ENCODE data around the gene CACNA1H. TPM values are rescaled to one million over a fixed set of nuclear protein-coding genes. Genes with fewer than 3 reads are reported as not detected.
A peak's percentile ranks its signal among the peaks of the same experiment; 100 is the strongest.

Gene CACNA1H
- total and polyA plus RNA-seq, 9 of the 15 experiments (the other 6 are each of a cell fraction or from before 2014, with no cell fraction given): 0.10 to 0.18 TPM; not detected in 7

DNA sequence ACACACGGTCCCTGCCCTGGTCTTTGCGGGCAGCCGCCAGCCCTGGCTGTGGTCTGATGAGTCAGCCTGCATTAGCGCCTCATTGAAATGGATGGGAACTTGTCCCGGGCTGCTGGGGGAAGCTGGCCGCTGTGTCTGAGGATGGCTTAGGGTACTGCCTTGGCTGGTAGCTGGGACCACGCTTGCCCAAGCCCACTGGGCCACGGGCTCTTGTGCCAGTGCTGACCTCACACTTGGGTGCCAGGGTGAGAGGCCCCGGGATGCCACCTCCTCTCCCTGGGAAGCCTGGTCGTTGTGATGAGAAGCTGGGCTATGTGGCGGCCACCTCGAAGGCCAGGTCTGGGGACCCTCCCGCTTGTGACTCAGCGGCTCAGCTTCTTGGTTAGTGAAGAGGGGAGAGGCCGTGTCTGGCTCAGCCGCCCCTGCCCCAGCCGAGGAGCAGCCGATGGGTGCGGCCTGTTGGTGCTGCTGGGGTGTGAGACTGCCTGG lies 10.7 kb downstream of the CACNA1H start:
- no peaks in the 10 kb centered on the region for H3K79me2 ChIP-seq (ENCODE audit: control insufficient read depth, insufficient read depth, low read length)
- peaks cover 0 to 75% of the 10 kb centered on the region in 2 experiments; a peak in 2 of 5 replicates for H3K4me1 ChIP-seq (replicated peaks in 1 of 2; ENCODE audit: control insufficient read depth in 2 of 2, insufficient read depth in 2 of 2, low read length in 2 of 2)
- H3K9me3 ChIP-seq (replicated peaks; ENCODE audit: control insufficient read depth, insufficient read depth, low read depth, low read length): no peaks in the 10 kb centered on the region
- H3K4me3 ChIP-seq: no peak overlapping the region
- TF ChIP-seq ZNF165 (CRISPR knock-in tag; IDR thresholded peaks at IDR 0.05; ENCODE audit: borderline replicate concordance): no peak
- TF ChIP-seq MTA2 (IDR thresholded peaks at IDR 0.05; ENCODE audit: low read depth): no peak
- no peak for TF ChIP-seq ZNF324 (CRISPR knock-in tag; IDR thresholded peaks at IDR 0.05)
- TF ChIP-seq ZNF133 (CRISPR knock-in tag; IDR thresholded peaks at IDR 0.05): no peak
- TF ChIP-seq JUND (IDR thresholded peaks at IDR 0.05; ENCODE audit: borderline replicate concordance, low read depth, low read length): 0 out of 2 replicates have a peak, but pooled peaks have one; percentile 41
- TF ChIP-seq JUND (tag; IDR thresholded peaks at IDR 0.05; ENCODE audit: borderline replicate concordance, low read depth, low read length): no peak
- TF ChIP-seq, protein P1, sequence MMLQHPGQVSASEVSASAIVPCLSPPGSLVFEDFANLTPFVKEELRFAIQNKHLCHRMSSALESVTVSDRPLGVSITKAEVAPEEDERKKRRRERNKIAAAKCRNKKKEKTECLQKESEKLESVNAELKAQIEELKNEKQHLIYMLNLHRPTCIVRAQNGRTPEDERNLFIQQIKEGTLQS (IDR thresholded peaks at IDR 0.05): peak; percentile 29; the same call in 1 of the 2 replicates
- TF ChIP-seq, protein P1 (CRISPR knock-in tag; conservative IDR thresholded peaks at IDR 0.05): no peak
- TF ChIP-seq ZBTB1 (CRISPR knock-in tag; IDR thresholded peaks at IDR 0.05; ENCODE audit: borderline replicate concordance, low read depth): 0 out of 2 replicates have a peak, but pooled peaks have one; percentile 76
- no peak for TF ChIP-seq CBX1 (IDR thresholded peaks at IDR 0.05; ENCODE audit: low read depth)
- TF ChIP-seq PHF21A (IDR thresholded peaks at IDR 0.05; ENCODE audit: borderline replicate concordance, low read depth): no peak
- TF ChIP-seq FOSL1 (tag; conservative IDR thresholded peaks at IDR 0.05): peak; percentile 45; the same call in 1 of the 2 replicates
- 0 out of 2 replicates have a peak, but pooled peaks have one; percentile 14 for TF ChIP-seq ZFX (CRISPR knock-in tag; IDR thresholded peaks at IDR 0.05)
- FAIRE-seq: no peak
- no peaks in the 10 kb centered on the region for H3K9me1 ChIP-seq (ENCODE audit: control insufficient read depth, insufficient read depth, low read length)
- POLR2A ChIA-PET: no interaction called here
- 1% methylated on average over 15 of the region's 19 CpGs for WGBS (ENCODE audit: insufficient coverage, low coverage, missing lambda C conversion rate)
- in situ Hi-C loops (cut with MboI) (no loop called here), intact Hi-C loops (cut with micrococcal nuclease) (no loop called here)
- no peak overlapping the region for H2AFZ ChIP-seq (ENCODE audit: low read depth, low read length)
- H4K20me1 ChIP-seq (replicated peaks; ENCODE audit: control insufficient read depth, insufficient read depth, low read length): peaks cover 32% of the 10 kb centered on the region
- no TSS peak for BruUV-seq (replicated peaks)
- H3K27me3 ChIP-seq (ENCODE audit: control insufficient read depth in 2 of 2, insufficient read depth in 2 of 2, low read length in 2 of 2): peaks cover 47 to 96% of the 10 kb centered on the region in 2 experiments
- ATAC-seq: peak; percentile 30; the same call in 1 of the 3 replicates
- no peak overlapping the region for H3K27ac ChIP-seq (ENCODE audit: extremely low read depth, low read depth, low read length)
- H3K9ac ChIP-seq (ENCODE audit: insufficient read depth in 1 of 2, low read depth in 2 of 2, low read length in 2 of 2): peak overlapping the region in 1 of 2 experiments; percentile 35; a peak in 1 of 4 replicates
- DNase-seq (ENCODE audit: extremely low read depth in 1 of 4, low spot score in 3 of 4): no peak
- CTCF ChIA-PET (ENCODE audit: low intra/inter-chr PET ratio): no interaction called here
- no peaks in the 10 kb centered on the region for H3K36me3 ChIP-seq (ENCODE audit: control insufficient read depth, insufficient read depth, low read length)
- H3K4me2 ChIP-seq (ENCODE audit: insufficient read depth, low read length): no peak overlapping the region

All from K562 (cell line).